Tibial nerve (tissue), 4 donors: ENCODE data around the gene SLAIN2. TPM values are rescaled to one million over a fixed set of nuclear protein-coding genes. Genes with fewer than 3 reads are reported as not detected.
A peak's percentile ranks its signal among the peaks of the same experiment; 100 is the strongest.

Experiments
- DNase-seq, 2 donors: peaks; one replicate each; pipeline ENCODE4 v3.0.0-alpha.2; 2019; ENCODE audit warnings: low spot score in 2 of 2
- H3K27ac ChIP-seq, 4 donors: fragments of 200-600 bp; sonication (generic) in 3 of 4; one replicate each; pipeline ENCODE4 v1.5.1; 2017 to 2019; ENCODE audit warnings: mild to moderate bottlenecking in 1 of 4
- H3K27me3 ChIP-seq, 2 donors: fragments of 200-600 bp; sonication (generic) in 1 of 2; one replicate each; pipeline versions ENCODE4 v1.5.1 to v1.6.0; 2017 to 2019
- H3K36me3 ChIP-seq, 3 donors: fragments of 200-600 bp; sonication (generic); one replicate each; pipeline ENCODE4 v1.5.1; 2018 to 2019
- H3K4me1 ChIP-seq, 4 donors: fragments of 200-600 bp; sonication (generic) in 3 of 4; one replicate each; pipeline ENCODE4 v1.5.1; 2017 to 2019
- H3K4me3 ChIP-seq, 4 donors: fragments of 200-600 bp; sonication (generic) in 3 of 4; one replicate each; pipeline ENCODE4 v1.5.1; 2017 to 2019; ENCODE audit warnings: mild to moderate bottlenecking in 1 of 4, moderate library complexity in 1 of 4
- H3K9me3 ChIP-seq, 4 donors: fragments of 200-600 bp; sonication (generic) in 3 of 4; one replicate each; pipeline ENCODE4 v1.5.1; 2017 to 2019
- EP300 ChIP-seq, 2 donors: sonication (generic); formaldehyde crosslinking; IDR thresholded peaks; one replicate each; pipeline ENCODE4 v1.6.1; 2017; ENCODE audit warnings: antibody characterized with exemption in 2 of 2, mild to moderate bottlenecking in 1 of 2
- POLR2A ChIP-seq, 2 donors: fragments of 450-650 bp; IDR thresholded peaks; one replicate each; pipeline ENCODE4 v1.6.1; 2017; ENCODE audit warnings: antibody characterized with exemption in 2 of 2, mild to moderate bottlenecking in 2 of 2, moderate library complexity in 2 of 2
- WGBS, 2 donors: methylation state at CpG; one replicate each; pipeline ENCODE4 v1.1.5; 2018; 5-methylcytosine and 5-hydroxymethylcytosine counted together
- total RNA-seq, 4 donors: library from RNA; depleted of rRNA; stranded (reverse); fragments of >200 nt; gene quantifications; one replicate each; pipeline ENCODE4 v1.1.0, GENCODE V29; 2016
- TF ChIP-seq, protein P1 (sequence below), 5 experiments: fragments of 200-600 bp in 3 of 5; fragments of 450-650 bp in 2 of 5; sonication (generic) in 3 of 5; IDR thresholded peaks; one replicate each; pipeline ENCODE4 v1.5.1; 2016 to 2019; ENCODE audit warnings: antibody characterized with exemption in 5 of 5, mild to moderate bottlenecking in 3 of 5, moderate library complexity in 2 of 5

The SLAIN2 gene
- total RNA-seq, 4 donors from 2014 or later = 23.4 to 53.8 (median 33.8) TPM

DNA sequence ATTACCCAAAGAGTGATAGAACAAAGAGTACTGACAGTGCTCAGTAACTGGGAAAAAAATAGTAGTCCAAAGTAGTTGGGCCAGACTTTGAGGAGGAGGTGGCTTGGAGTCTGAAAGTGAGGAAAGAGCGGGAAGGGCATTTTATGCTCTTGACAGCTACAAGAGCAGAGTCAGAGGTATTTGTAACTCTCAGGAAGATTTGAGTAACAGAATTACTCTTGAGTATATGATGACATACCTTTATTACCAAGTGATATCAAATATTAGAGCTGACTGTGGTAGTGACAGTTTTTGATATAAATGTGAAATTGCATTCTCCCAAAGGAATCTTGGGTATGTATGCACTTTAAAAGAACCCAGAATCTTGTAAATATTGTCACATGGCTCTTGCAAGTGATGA is 2.2 kb downstream of the SLAIN2 start:
- Histone ChIP-seq H3K27me3 (no peaks in the 10 kb centered on the region), H3K4me1 (peaks cover 0 to 68% (median 19%) of the 10 kb centered on the region in 4 donors), H3K9me3 (no peaks in the 10 kb centered on the region), H3K27ac (peak overlapping the region in 2 of 4 donors; percentile 93 to 98), H3K36me3 (no peaks in the 10 kb centered on the region), H3K4me3 (peak overlapping the region in 1 of 4 donors; percentile 69)
- DNase-seq = no peak
- no peak for TF ChIP-seq EP300 (IDR thresholded peaks at IDR 0.05)
- TF ChIP-seq POLR2A (IDR thresholded peaks at IDR 0.05) = no peak
- TF ChIP-seq, protein P1, sequence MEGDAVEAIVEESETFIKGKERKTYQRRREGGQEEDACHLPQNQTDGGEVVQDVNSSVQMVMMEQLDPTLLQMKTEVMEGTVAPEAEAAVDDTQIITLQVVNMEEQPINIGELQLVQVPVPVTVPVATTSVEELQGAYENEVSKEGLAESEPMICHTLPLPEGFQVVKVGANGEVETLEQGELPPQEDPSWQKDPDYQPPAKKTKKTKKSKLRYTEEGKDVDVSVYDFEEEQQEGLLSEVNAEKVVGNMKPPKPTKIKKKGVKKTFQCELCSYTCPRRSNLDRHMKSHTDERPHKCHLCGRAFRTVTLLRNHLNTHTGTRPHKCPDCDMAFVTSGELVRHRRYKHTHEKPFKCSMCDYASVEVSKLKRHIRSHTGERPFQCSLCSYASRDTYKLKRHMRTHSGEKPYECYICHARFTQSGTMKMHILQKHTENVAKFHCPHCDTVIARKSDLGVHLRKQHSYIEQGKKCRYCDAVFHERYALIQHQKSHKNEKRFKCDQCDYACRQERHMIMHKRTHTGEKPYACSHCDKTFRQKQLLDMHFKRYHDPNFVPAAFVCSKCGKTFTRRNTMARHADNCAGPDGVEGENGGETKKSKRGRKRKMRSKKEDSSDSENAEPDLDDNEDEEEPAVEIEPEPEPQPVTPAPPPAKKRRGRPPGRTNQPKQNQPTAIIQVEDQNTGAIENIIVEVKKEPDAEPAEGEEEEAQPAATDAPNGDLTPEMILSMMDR (IDR thresholded peaks at IDR 0.05) = no peak
- 39 to 40% methylated on average over 1 of the region's 1 CpG for WGBS, 2 donors

DNA sequence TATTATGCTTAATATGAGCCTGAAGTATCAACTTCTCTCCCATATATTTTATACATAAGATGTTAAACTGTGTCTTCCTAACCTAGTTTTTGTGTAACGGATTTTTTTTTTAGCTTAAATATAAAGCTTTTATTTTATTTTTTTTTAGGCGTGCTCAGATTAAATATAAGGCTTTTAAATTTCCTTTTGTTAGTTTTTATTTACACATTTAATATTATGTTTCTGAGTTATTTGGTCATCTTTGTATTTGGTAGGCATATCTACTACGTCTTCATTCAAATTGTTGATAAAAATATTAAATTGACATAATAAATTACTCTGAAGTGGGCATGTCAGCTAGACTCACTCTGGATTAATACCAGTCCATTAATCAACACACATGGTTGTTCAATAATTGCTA is 4.2 kb downstream of the SLAIN2 start:
- 88 to 89% methylated on average over 3 of the region's 3 CpGs for WGBS, 2 donors
- peaks cover 0 to 80% (median 19%) of the 10 kb centered on the region in 4 donors for H3K4me1 ChIP-seq

DNA sequence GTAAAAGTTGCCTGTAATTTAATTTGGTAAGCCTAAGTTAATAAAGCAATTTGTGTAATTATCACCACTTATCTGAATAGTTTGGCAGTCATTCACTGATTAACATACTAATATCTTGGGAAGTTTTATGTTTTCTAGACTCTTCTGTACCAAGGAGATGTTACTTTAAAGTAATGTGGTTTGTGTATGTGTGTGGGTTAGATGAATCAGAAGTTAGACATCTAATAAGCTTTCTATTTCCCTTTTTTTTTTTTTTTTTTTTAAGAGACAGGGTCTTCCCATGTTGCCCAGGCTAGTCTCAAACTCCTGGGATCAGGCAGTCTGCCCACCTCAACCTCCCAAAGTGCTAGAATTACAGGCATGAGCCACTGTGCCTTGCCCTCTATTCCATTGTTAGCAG is 5.3 kb downstream of the SLAIN2 start:
- no peak overlapping the region for H3K27ac ChIP-seq
- no peak for TF ChIP-seq POLR2A (IDR thresholded peaks at IDR 0.05)
- TF ChIP-seq EP300 (IDR thresholded peaks at IDR 0.05) = no peak
- TF ChIP-seq, protein P1 (IDR thresholded peaks at IDR 0.05) = no peak
- H3K9me3 ChIP-seq = no peaks in the 10 kb centered on the region
- H3K36me3 ChIP-seq = no peaks in the 10 kb centered on the region
- no peaks in the 10 kb centered on the region for H3K27me3 ChIP-seq
- no peak overlapping the region for H3K4me3 ChIP-seq
- peaks cover 0 to 90% (median 21%) of the 10 kb centered on the region in 4 donors for H3K4me1 ChIP-seq
- no peak for DNase-seq

More for the DNA sequence above, 4.2 kb downstream of the SLAIN2 start:
- Histone ChIP-seq H3K4me3 (no peak overlapping the region), H3K27ac (no peak overlapping the region), H3K27me3 (no peaks in the 10 kb centered on the region), H3K9me3 (no peaks in the 10 kb centered on the region), H3K36me3 (no peaks in the 10 kb centered on the region)
- DNase-seq = no peak
- TF ChIP-seq POLR2A (IDR thresholded peaks at IDR 0.05) (no peak), EP300 (IDR thresholded peaks at IDR 0.05) (no peak)

DNA sequence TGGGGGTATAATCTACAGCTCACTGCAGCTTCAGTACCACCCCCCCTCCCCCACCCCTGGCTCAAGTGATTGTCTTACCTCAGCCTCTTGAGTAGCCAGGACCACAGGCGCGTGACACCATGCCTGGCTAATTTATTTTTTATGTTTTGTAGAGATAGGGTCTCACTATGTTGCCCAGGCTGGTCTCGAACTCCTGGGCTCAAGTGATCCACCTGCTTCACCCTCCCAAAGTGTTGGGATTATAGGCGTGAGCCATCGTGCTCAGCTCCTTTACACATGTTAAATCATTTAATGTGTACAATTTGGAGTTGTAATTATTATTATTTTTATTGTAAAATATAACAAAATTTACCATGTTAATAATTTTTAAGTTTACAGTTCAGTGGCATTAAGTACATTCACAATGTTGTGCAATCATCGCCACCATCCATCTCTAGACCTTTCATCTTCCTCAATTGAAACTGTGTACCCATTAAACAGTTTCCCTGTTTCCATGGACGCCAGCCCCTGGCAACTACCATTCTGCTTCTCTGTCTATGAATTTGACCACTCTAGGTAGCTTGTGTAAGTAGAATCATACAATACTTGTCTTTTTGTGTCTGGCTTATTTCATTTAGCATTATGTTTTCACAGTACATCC is 6.1 kb downstream of the SLAIN2 start:
- Histone ChIP-seq H3K9me3 (no peaks in the 10 kb centered on the region), H3K27ac (no peak overlapping the region), H3K36me3 (no peaks in the 10 kb centered on the region), H3K4me1 (peaks cover 0 to 91% (median 21%) of the 10 kb centered on the region in 4 donors), H3K4me3 (no peak overlapping the region), H3K27me3 (no peaks in the 10 kb centered on the region)
- WGBS, 2 donors = 92 to 98% methylated on average over 7 of the region's 7 CpGs
- no peak for DNase-seq
- TF ChIP-seq EP300 (IDR thresholded peaks at IDR 0.05) (no peak), POLR2A (IDR thresholded peaks at IDR 0.05) (no peak)
- TF ChIP-seq, protein P1 (IDR thresholded peaks at IDR 0.05) = no peak

DNA sequence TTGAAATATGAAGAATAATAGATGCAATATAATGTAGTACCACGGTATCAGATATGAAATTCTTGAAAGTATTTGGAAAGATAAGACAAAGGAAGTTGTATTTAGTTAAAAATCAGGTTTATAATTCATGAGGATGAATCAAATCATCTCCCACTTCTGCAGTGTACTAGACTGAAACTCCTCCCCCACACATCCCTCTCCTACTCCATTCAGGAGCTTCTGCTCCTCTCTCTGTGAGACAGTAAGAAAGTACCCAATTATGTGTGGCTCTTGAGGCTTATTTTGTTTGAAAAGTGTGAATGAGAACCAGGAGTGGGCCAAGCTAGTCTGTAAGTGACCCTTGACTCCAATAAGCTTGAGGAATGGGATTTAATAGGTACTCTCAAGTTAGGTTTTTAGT is 9.5 kb downstream of the SLAIN2 start:
- DNase-seq = no peak
- Histone ChIP-seq H3K36me3 (no peaks in the 10 kb centered on the region), H3K4me3 (no peak overlapping the region), H3K9me3 (no peaks in the 10 kb centered on the region), H3K4me1 (peaks cover 0 to 72% (median 5%) of the 10 kb centered on the region in 4 donors), H3K27ac (no peak overlapping the region), H3K27me3 (no peaks in the 10 kb centered on the region)
- WGBS, 2 donors = 81 to 88% methylated on average over 1 of the region's 1 CpG
- no peak for TF ChIP-seq POLR2A (IDR thresholded peaks at IDR 0.05)
- TF ChIP-seq EP300 (IDR thresholded peaks at IDR 0.05) = no peak
- TF ChIP-seq, protein P1 (IDR thresholded peaks at IDR 0.05) = no peak
